ENCODE data around the gene DNM1.

DNM1 gene

GRCh38 chr9:128185979-128186965, 16.9 kb upstream of the DNM1 start:
- in situ Hi-C loops (cut with MboI; ENCODE audit: low sequenced_read_pairs): no loop called here
- Histone ChIP-seq H3K27me3 (ENCODE audit: low read depth) (no peaks in the 10 kb centered on the region), H3K36me3 (replicated peaks) (peaks cover 52% of the 10 kb centered on the region), H3K4me3 (no peak overlapping the region), H3K9me3 (no peaks in the 10 kb centered on the region), H3K4me1 (peaks cover 9% of the 10 kb centered on the region)
- no peak for DNase-seq (ENCODE audit: low spot score in 2 of 2)

- in situ Hi-C loops (cut with MboI; ENCODE audit: low sequenced_read_pairs): no loop called here
- H3K4me1 ChIP-seq: peaks cover 9% of the 10 kb centered on the region
- no peaks in the 10 kb centered on the region for H3K27me3 ChIP-seq (ENCODE audit: low read depth)
- DNase-seq (ENCODE audit: low spot score in 2 of 2): no peak
- H3K4me3 ChIP-seq: no peak overlapping the region
- H3K9me3 ChIP-seq: no peaks in the 10 kb centered on the region
- H3K36me3 ChIP-seq (replicated peaks): peaks cover 52% of the 10 kb centered on the region
Observed at GRCh38 chr9:128187361-128187760, 15.8 kb upstream of the DNM1 start.

- peaks cover 47% of the 10 kb centered on the region for H3K36me3 ChIP-seq (replicated peaks)
- DNase-seq (ENCODE audit: low spot score in 2 of 2): no peak
- peaks cover 9% of the 10 kb centered on the region for H3K4me1 ChIP-seq
- H3K9me3 ChIP-seq: no peaks in the 10 kb centered on the region
- in situ Hi-C loops (cut with MboI; ENCODE audit: low sequenced_read_pairs): no loop called here
- no peak overlapping the region for H3K4me3 ChIP-seq
- no peaks in the 10 kb centered on the region for H3K27me3 ChIP-seq (ENCODE audit: low read depth)
Observed at GRCh38 chr9:128188209-128188608, 15.0 kb upstream of the DNM1 start.

- peaks cover 9% of the 10 kb centered on the region for H3K4me1 ChIP-seq
- peak overlapping the region; percentile 75 for H3K4me3 ChIP-seq
- no peaks in the 10 kb centered on the region for H3K27me3 ChIP-seq (ENCODE audit: low read depth)
- H3K36me3 ChIP-seq (replicated peaks): peaks cover 36% of the 10 kb centered on the region
- no peaks in the 10 kb centered on the region for H3K9me3 ChIP-seq
- in situ Hi-C loops (cut with MboI; ENCODE audit: low sequenced_read_pairs): no loop called here
- DNase-seq (ENCODE audit: low spot score in 2 of 2): no peak
Observed at GRCh38 chr9:128190013-128190412, 13.2 kb upstream of the DNM1 start.

GRCh38 chr9:128190516-128191405, 12.4 kb upstream of the DNM1 start:
- H3K4me3 ChIP-seq: peak overlapping the region; percentile 75
- H3K36me3 ChIP-seq (replicated peaks): peaks cover 30% of the 10 kb centered on the region
- H3K9me3 ChIP-seq: no peaks in the 10 kb centered on the region
- peak in 1 of 2 experiments; percentile 26 for DNase-seq (ENCODE audit: low spot score in 2 of 2)
- H3K27me3 ChIP-seq (ENCODE audit: low read depth): no peaks in the 10 kb centered on the region
- peaks cover 9% of the 10 kb centered on the region for H3K4me1 ChIP-seq
- in situ Hi-C loops (cut with MboI; ENCODE audit: low sequenced_read_pairs): no loop called here

GRCh38 chr9:128191406-128192046, 11.7 kb upstream of the DNM1 start, which contains the start of gene CIZ1:
Gene CIZ1, minus strand, starts transcription at chr9:128191572. Its CDS starts 715 bp downstream, at chr9:128190857.
- H3K4me1 ChIP-seq: peaks cover 9% of the 10 kb centered on the region
- peak within 1 kb of the TSS; percentile 75 for H3K4me3 ChIP-seq
- H3K9me3 ChIP-seq: no peaks in the 10 kb centered on the region
- in situ Hi-C loops (cut with MboI; ENCODE audit: low sequenced_read_pairs): no loop called here
- peaks cover 29% of the 10 kb centered on the region for H3K36me3 ChIP-seq (replicated peaks)
- no peaks in the 10 kb centered on the region for H3K27me3 ChIP-seq (ENCODE audit: low read depth)
- peak; percentile 43 to 83 for DNase-seq (ENCODE audit: low spot score in 2 of 2)

DNA sequence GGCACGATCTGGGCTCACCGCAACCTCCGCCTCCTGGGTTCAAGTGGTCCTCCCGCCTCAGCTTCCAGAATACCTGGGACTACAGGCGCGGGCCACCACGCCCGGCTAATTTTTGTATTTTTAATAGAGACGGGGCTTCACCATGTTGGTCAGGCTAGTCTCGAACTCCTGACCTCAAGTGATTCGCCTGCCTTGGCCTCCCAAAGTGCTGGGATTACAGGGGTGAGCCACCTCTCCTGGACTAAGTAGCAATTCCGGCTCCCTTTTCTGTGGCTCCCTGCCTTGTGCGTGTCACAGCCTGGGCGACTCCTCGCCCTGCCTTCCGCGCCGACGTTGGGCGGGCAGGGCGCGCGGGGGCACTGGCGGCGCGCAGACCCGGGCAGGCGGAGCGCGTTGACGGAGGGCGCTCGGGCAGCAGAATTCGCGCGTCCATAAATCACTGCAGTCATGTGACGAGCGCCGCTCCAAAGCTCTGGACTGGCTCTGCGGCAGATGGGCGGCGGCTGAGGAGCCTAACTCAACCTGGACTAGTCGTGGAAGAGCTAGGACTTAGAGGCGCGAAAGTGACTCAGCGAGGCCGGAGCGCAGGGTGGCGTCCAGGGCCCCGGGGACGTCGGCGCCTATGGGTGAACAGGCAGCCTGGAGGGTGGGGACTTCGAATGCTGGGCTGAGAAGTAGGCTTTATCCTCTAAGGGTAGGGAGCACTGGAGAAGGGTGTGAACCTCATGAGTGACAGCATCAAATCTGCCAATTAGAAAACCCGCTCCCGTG, 10.4 kb upstream of the DNM1 start:
- Histone ChIP-seq H3K4me3 (no peak overlapping the region; the same call in 1 of the 2 replicates), H3K27me3 (ENCODE audit: low read depth) (no peaks in the 10 kb centered on the region), H3K4me1 (peaks cover 9% of the 10 kb centered on the region), H3K36me3 (replicated peaks) (peaks cover 22% of the 10 kb centered on the region), H3K9me3 (no peaks in the 10 kb centered on the region)
- DNase-seq (ENCODE audit: low spot score in 2 of 2): no peak
- in situ Hi-C loops (cut with MboI; ENCODE audit: low sequenced_read_pairs): no loop called here

GRCh38 chr9:128193469-128194096, 9.6 kb upstream of the DNM1 start:
- Histone ChIP-seq H3K4me1 (peaks cover 9% of the 10 kb centered on the region), H3K4me3 (no peak overlapping the region), H3K36me3 (replicated peaks) (peaks cover 16% of the 10 kb centered on the region), H3K9me3 (no peaks in the 10 kb centered on the region), H3K27me3 (ENCODE audit: low read depth) (no peaks in the 10 kb centered on the region)
- in situ Hi-C loops (cut with MboI; ENCODE audit: low sequenced_read_pairs): no loop called here
- no peak for DNase-seq (ENCODE audit: low spot score in 2 of 2)

DNA sequence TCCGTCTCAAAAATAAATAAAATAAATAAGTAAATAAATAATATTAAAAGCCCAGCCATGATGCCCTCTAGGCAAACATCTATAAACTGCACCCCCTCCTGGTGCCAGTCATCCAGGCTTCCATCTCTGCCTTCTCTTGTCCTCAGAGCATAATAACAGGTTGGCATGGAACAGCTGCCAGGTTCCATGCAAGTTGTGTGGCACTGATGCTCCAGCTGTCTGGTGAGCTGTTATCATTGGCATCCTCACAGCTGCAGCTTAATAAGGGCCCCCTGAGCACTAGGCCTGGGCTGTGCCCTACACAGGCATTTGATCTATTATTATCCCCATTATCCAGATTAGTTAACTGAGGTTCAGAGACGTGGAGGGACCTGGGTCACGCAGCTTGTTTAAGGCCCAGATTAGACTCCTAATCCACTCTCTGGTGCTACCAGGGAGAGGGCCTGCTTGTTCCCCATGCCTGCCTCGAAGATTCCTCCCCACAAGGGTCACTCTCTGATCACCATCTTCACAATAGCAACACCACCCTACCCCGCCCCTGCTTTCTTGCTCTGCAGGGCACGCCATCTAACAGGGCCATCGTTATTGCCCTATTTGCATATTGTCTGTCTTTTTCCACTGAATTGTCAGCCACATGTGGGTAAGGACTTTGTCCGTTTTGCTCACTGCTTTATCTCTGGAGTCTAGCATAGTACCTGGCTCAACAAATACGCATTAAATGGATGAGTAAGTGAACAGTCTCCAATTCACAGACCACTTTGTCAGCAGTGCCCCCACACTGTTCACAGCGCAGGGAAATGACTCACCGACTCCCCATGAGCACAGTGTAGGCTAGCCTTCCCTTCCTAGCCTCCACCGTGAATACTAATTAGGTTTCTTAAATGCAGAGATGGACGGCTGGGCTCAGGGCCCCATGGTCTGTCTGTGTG, 1.5 kb upstream of the DNM1 start:
- Histone ChIP-seq H3K4me3 (no peak overlapping the region), H3K36me3 (replicated peaks) (0 out of 2 replicates have a peak, but pooled peaks cover 2% of the 10 kb centered on the region), H3K9me3 (no peaks in the 10 kb centered on the region), H3K27me3 (ENCODE audit: low read depth) (no peaks in the 10 kb centered on the region), H3K4me1 (peaks cover 5% of the 10 kb centered on the region; the same call in 1 of the 2 replicates)
- in situ Hi-C loops (cut with MboI; ENCODE audit: low sequenced_read_pairs): no loop called here
- DNase-seq (ENCODE audit: low spot score in 2 of 2): no peak

DNA sequence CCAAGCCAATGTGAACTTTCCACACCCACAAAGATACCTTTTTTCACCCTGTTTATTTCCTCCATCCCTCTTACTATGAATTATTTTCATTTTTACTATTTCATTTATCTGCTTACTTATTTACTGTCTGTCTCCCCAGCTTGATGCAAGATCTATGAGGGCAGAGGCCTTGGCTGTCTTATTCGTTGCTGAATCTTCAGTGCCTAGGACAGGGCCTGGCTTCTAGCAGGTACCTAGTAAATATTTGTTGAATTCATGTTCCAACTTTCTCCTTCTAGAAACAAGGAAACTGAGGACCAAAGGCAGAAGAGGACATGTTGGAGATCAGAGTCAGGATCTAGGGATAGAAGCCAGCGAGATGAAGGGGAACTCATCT, 543 bp upstream of the DNM1 start:
- DNase-seq (ENCODE audit: low spot score in 2 of 2): no peak
- Histone ChIP-seq H3K4me1 (peaks cover 5% of the 10 kb centered on the region; the same call in 1 of the 2 replicates), H3K27me3 (ENCODE audit: low read depth) (no peaks in the 10 kb centered on the region), H3K4me3 (peak overlapping the region; percentile 68), H3K9me3 (no peaks in the 10 kb centered on the region), H3K36me3 (replicated peaks) (0 out of 2 replicates have a peak, but pooled peaks cover 2% of the 10 kb centered on the region)
- in situ Hi-C loops (cut with MboI; ENCODE audit: low sequenced_read_pairs): no loop called here

GRCh38 chr9:128203707-128204551, 750 bp downstream of the DNM1 start:
- Histone ChIP-seq H3K4me1 (peaks cover 5% of the 10 kb centered on the region; the same call in 1 of the 2 replicates), H3K36me3 (replicated peaks) (peaks cover 5% of the 10 kb centered on the region; the same call in 1 of the 2 replicates), H3K27me3 (ENCODE audit: low read depth) (no peaks in the 10 kb centered on the region), H3K9me3 (no peaks in the 10 kb centered on the region), H3K4me3 (peak overlapping the region; percentile 68)
- DNase-seq (ENCODE audit: low spot score in 2 of 2): peak; percentile 45 to 69
- in situ Hi-C loops (cut with MboI; ENCODE audit: low sequenced_read_pairs): no loop called here

Data from HAP-1 (cell line).